Activated T-helper 1 cell treated with anti-CD3 and anti-CD28 coated beads, Interleukin-12 subunit alpha, Interleukin-12 subunit beta, Interleukin-2, Interleukin-4 antibody, amounts not matched to agents 30 ng/mL and 10 ng/mL and 1 ng/mL, durations not matched to agents 14 hours and 24 hours and 36 hours (primary cell): ENCODE results near the gene TBL1X. TPM values are rescaled to one million over a fixed set of nuclear protein-coding genes. Genes with fewer than 3 reads are reported as not detected.
A peak's percentile ranks its signal among the peaks of the same experiment; 100 is the strongest.

ENCODE experiments used
- DNase-seq: peaks from one replicate; pipeline ENCODE4 v3.0.0; 2021; ENCODE audit warnings: low spot score
- H3K27ac Mint-ChIP-seq: one replicate; pipeline ENCODE4 v1.8.0; 2021; ENCODE audit warnings: mild to moderate bottlenecking, mixed read lengths
- H3K27me3 Mint-ChIP-seq: one replicate; pipeline ENCODE4 v1.8.0; 2022; ENCODE audit warnings: mild to moderate bottlenecking, moderate library complexity, mixed read lengths; ENCODE audit not compliant: insufficient read depth
- H3K36me3 Mint-ChIP-seq: one replicate; pipeline ENCODE4 v1.8.0; 2021; ENCODE audit warnings: low read depth, mixed read lengths
- H3K4me1 Mint-ChIP-seq: one replicate; pipeline ENCODE4 v1.8.0; 2021; ENCODE audit warnings: low read depth, mixed read lengths
- H3K4me3 Mint-ChIP-seq: one replicate; pipeline ENCODE4 v1.8.0; 2021; ENCODE audit warnings: mild to moderate bottlenecking, moderate library complexity, mixed read lengths
- H3K9me3 Mint-ChIP-seq: one replicate; pipeline ENCODE4 v1.8.0; 2021; ENCODE audit warnings: mixed read lengths
- intact Hi-C: fragments of 100-400 bp; cut with micrococcal nuclease; formaldehyde crosslinking; loops from one replicate; pipeline ENCODE4 v1.15.1; 2024
- total RNA-seq: library from RNA; stranded (reverse); gene quantifications from 2 replicates; pipeline ENCODE4 v1.2.3, GENCODE V29; 2022

The TBL1X gene
- total RNA-seq, 1 donor from 2014 or later, result 24.0 TPM

- no peaks in the 10 kb centered on the region for H3K9me3 Mint-ChIP-seq
- intact Hi-C loops, result no loop called here
These were observed 96.3 kb downstream of the TBL1X start for GRCh38 chrX:9561199-9561598.

GRCh38 chrX:9562851-9563250 lies 98.0 kb downstream of the TBL1X start:
- Mint-ChIP-seq H3K4me3 (no peak overlapping the region), H3K4me1 (peaks cover 21% of the 10 kb centered on the region), H3K27ac (no peak overlapping the region), H3K9me3 (no peaks in the 10 kb centered on the region), H3K27me3 (no peaks in the 10 kb centered on the region), H3K36me3 (peaks cover 17% of the 10 kb centered on the region)
- intact Hi-C loops, result no loop called here
- no peak for DNase-seq

More at GRCh38 chrX:9561199-9561598, 96.3 kb downstream of the TBL1X start:
- DNase-seq, result no peak
- no peaks in the 10 kb centered on the region for H3K27me3 Mint-ChIP-seq
- H3K4me3 Mint-ChIP-seq, result no peak overlapping the region
- H3K27ac Mint-ChIP-seq, result no peak overlapping the region
- H3K4me1 Mint-ChIP-seq, result peaks cover 10% of the 10 kb centered on the region
- peaks cover 21% of the 10 kb centered on the region for H3K36me3 Mint-ChIP-seq

GRCh38 chrX:9566150-9566621 lies 101.3 kb downstream of the TBL1X start:
- Mint-ChIP-seq H3K36me3 (peaks cover 16% of the 10 kb centered on the region), H3K9me3 (no peaks in the 10 kb centered on the region), H3K27ac (no peak overlapping the region), H3K4me1 (peaks cover 21% of the 10 kb centered on the region), H3K27me3 (no peaks in the 10 kb centered on the region), H3K4me3 (peak overlapping the region; percentile 11)
- no peak for DNase-seq
- intact Hi-C loops, result no loop called here

- no peak overlapping the region for H3K27ac Mint-ChIP-seq
- peaks cover 4% of the 10 kb centered on the region for H3K36me3 Mint-ChIP-seq
These were observed 105.0 kb downstream of the TBL1X start for GRCh38 chrX:9569876-9570301.

GRCh38 chrX:9573282-9574106 lies 108.6 kb downstream of the TBL1X start:
- DNase-seq, result no peak
- Mint-ChIP-seq H3K4me3 (no peak overlapping the region), H3K4me1 (peaks cover 6% of the 10 kb centered on the region), H3K36me3 (peaks cover 9% of the 10 kb centered on the region), H3K27ac (no peak overlapping the region), H3K27me3 (no peaks in the 10 kb centered on the region), H3K9me3 (no peaks in the 10 kb centered on the region)
- intact Hi-C loops, result no loop called here

More at GRCh38 chrX:9569876-9570301, 105.0 kb downstream of the TBL1X start:
- no peaks in the 10 kb centered on the region for H3K27me3 Mint-ChIP-seq
- DNase-seq, result no peak
- peaks cover 21% of the 10 kb centered on the region for H3K4me1 Mint-ChIP-seq
- intact Hi-C loops, result no loop called here
- H3K9me3 Mint-ChIP-seq, result no peaks in the 10 kb centered on the region
- H3K4me3 Mint-ChIP-seq, result no peak overlapping the region

- Mint-ChIP-seq H3K27me3 (no peaks in the 10 kb centered on the region), H3K4me3 (no peak overlapping the region), H3K27ac (no peak overlapping the region), H3K4me1 (peaks cover 6% of the 10 kb centered on the region), H3K9me3 (no peaks in the 10 kb centered on the region), H3K36me3 (peaks cover 8% of the 10 kb centered on the region)
- DNase-seq, result no peak
- intact Hi-C loops, result no loop called here
These were observed 111.2 kb downstream of the TBL1X start for GRCh38 chrX:9576059-9576458.

- no peak for DNase-seq
- Mint-ChIP-seq H3K27ac (no peak overlapping the region), H3K27me3 (no peaks in the 10 kb centered on the region), H3K4me1 (peaks cover 2% of the 10 kb centered on the region), H3K36me3 (peaks cover 7% of the 10 kb centered on the region), H3K4me3 (no peak overlapping the region), H3K9me3 (no peaks in the 10 kb centered on the region)
- intact Hi-C loops, result no loop called here
These were observed 112.7 kb downstream of the TBL1X start for GRCh38 chrX:9577555-9577954.

GRCh38 chrX:9578083-9578779 lies 113.4 kb downstream of the TBL1X start:
- Mint-ChIP-seq H3K4me3 (no peak overlapping the region), H3K9me3 (no peaks in the 10 kb centered on the region), H3K27ac (no peak overlapping the region), H3K4me1 (no peaks in the 10 kb centered on the region), H3K27me3 (no peaks in the 10 kb centered on the region), H3K36me3 (peaks cover 7% of the 10 kb centered on the region)
- DNase-seq, result no peak
- intact Hi-C loops, result no loop called here

GRCh38 chrX:9581771-9582385 lies 117.0 kb downstream of the TBL1X start:
- peaks cover 2% of the 10 kb centered on the region for H3K36me3 Mint-ChIP-seq
- H3K27me3 Mint-ChIP-seq, result no peaks in the 10 kb centered on the region
- peaks cover 7% of the 10 kb centered on the region for H3K4me1 Mint-ChIP-seq
- no peak overlapping the region for H3K27ac Mint-ChIP-seq
- intact Hi-C loops, result no loop called here
- no peaks in the 10 kb centered on the region for H3K9me3 Mint-ChIP-seq
- DNase-seq, result no peak
- H3K4me3 Mint-ChIP-seq, result no peak overlapping the region

GRCh38 chrX:9582956-9583355 lies 118.1 kb downstream of the TBL1X start:
- H3K4me3 Mint-ChIP-seq, result no peak overlapping the region
- H3K36me3 Mint-ChIP-seq, result no peaks in the 10 kb centered on the region
- no peaks in the 10 kb centered on the region for H3K9me3 Mint-ChIP-seq

GRCh38 chrX:9586992-9587392 lies 122.1 kb downstream of the TBL1X start:
- intact Hi-C loops, result no loop called here
- Mint-ChIP-seq H3K4me1 (peaks cover 7% of the 10 kb centered on the region), H3K27ac (no peak overlapping the region), H3K36me3 (peaks cover under 1% of the 10 kb centered on the region), H3K9me3 (peaks cover 1% of the 10 kb centered on the region), H3K27me3 (no peaks in the 10 kb centered on the region), H3K4me3 (no peak overlapping the region)
- DNase-seq, result no peak

More at GRCh38 chrX:9582956-9583355, 118.1 kb downstream of the TBL1X start:
- no peak overlapping the region for H3K27ac Mint-ChIP-seq
- intact Hi-C loops, result no loop called here
- H3K27me3 Mint-ChIP-seq, result no peaks in the 10 kb centered on the region
- H3K4me1 Mint-ChIP-seq, result peaks cover 7% of the 10 kb centered on the region
- DNase-seq, result no peak

- Mint-ChIP-seq H3K9me3 (peaks cover 8% of the 10 kb centered on the region), H3K27me3 (no peaks in the 10 kb centered on the region), H3K4me1 (peaks cover 7% of the 10 kb centered on the region), H3K4me3 (no peak overlapping the region), H3K36me3 (peaks cover 7% of the 10 kb centered on the region), H3K27ac (no peak overlapping the region)
- intact Hi-C loops, result no loop called here
- no peak for DNase-seq
These were observed 122.8 kb downstream of the TBL1X start for GRCh38 chrX:9587642-9588041.

GRCh38 chrX:9591496-9591895 lies 126.6 kb downstream of the TBL1X start:
- Mint-ChIP-seq H3K9me3 (peaks cover 9% of the 10 kb centered on the region), H3K4me3 (no peak overlapping the region), H3K4me1 (no peaks in the 10 kb centered on the region), H3K27ac (no peak overlapping the region), H3K36me3 (peaks cover 10% of the 10 kb centered on the region), H3K27me3 (no peaks in the 10 kb centered on the region)
- no peak for DNase-seq
- intact Hi-C loops, result no loop called here
